Right ventricle myocardium inferior (tissue), 1 donor: ENCODE results near the gene NTNG2. TPM values are rescaled to one million over a fixed set of nuclear protein-coding genes. Genes with fewer than 3 reads are reported as not detected.
A peak's percentile ranks its signal among the peaks of the same experiment; 100 is the strongest.

Experiments used
- ATAC-seq: fragments of 200-7000 bp; cut with Tn5 transposase; one replicate; pipeline ENCODE4 v1.9.1; 2020; ENCODE audit warnings: mild to moderate bottlenecking, moderate library complexity
- DNase-seq: peaks from one replicate; pipeline ENCODE4 v3.0.0; 2021; ENCODE audit errors: missing footprints
- intact Hi-C: fragments of 100-400 bp; cut with DNase I; formaldehyde crosslinking; loops from one replicate; pipeline ENCODE4 v1.11.0; 2022
- total RNA-seq: library from RNA; stranded (reverse); fragmentation: NEBNext Ultra II Directional; extraction: Animal tissue kit (Norgen Biotek cat#: 25700); gene quantifications from one replicate; pipeline ENCODE4 v1.2.1, GENCODE V29; 2021
- donor health status: DM: no; HTN: yes; CAD: no; lungs with severe emphysema.

NTNG2 gene
- total RNA-seq, 1 donor from 2014 or later, result 1.4 TPM

- DNase-seq (no peak), ATAC-seq (no peak)
- intact Hi-C loops, result loop anchor here (5.0 to 10.0 kb wide), 2 partner anchors 405 to 478 kb away; no protein-coding TSS in a partner anchor
Measured at GRCh38 chr9:132239999-132240840, 78.4 kb downstream of the NTNG2 start.

GRCh38 chr9:132240841-132241482 lies 79.1 kb downstream of the NTNG2 start:
- DNase-seq (peak; percentile 100), ATAC-seq (peak; percentile 96)
- intact Hi-C loops, result no loop called here

GRCh38 chr9:132241483-132241839 lies 79.6 kb downstream of the NTNG2 start:
- ATAC-seq (no peak), DNase-seq (no peak)

GRCh38 chr9:132241840-132242620 lies 80.2 kb downstream of the NTNG2 start:
- intact Hi-C loops, result no loop called here
- DNase-seq (no peak), ATAC-seq (no peak)

More at GRCh38 chr9:132241483-132241839, 79.6 kb downstream of the NTNG2 start:
- intact Hi-C loops, result no loop called here

- no peak for ATAC-seq
- DNase-seq, result no peak
- intact Hi-C loops, result no loop called here
Measured at GRCh38 chr9:132242621-132243155, 80.8 kb downstream of the NTNG2 start.

- no peak for ATAC-seq
- intact Hi-C loops, result no loop called here
- DNase-seq, result no peak
Measured at GRCh38 chr9:132243156-132244074, 81.6 kb downstream of the NTNG2 start.

GRCh38 chr9:132244582-132245455 lies 83.0 kb downstream of the NTNG2 start:
- ATAC-seq (no peak), DNase-seq (no peak)
- intact Hi-C loops, result no loop called here

- DNase-seq (no peak), ATAC-seq (no peak)
- intact Hi-C loops, result no loop called here
Measured at GRCh38 chr9:132245465-132245864, 83.6 kb downstream of the NTNG2 start.

GRCh38 chr9:132247942-132248341 lies 86.1 kb downstream of the NTNG2 start:
- intact Hi-C loops, result no loop called here
- DNase-seq, result no peak
- no peak for ATAC-seq

- intact Hi-C loops, result no loop called here
- ATAC-seq, result peak; percentile 30
- DNase-seq, result no peak
Measured at GRCh38 chr9:132249123-132249522, 87.3 kb downstream of the NTNG2 start.

GRCh38 chr9:132249690-132250089 lies 87.8 kb downstream of the NTNG2 start:
- ATAC-seq (no peak), DNase-seq (no peak)
- intact Hi-C loops, result no loop called here

GRCh38 chr9:132250324-132251262 lies 88.7 kb downstream of the NTNG2 start:
- intact Hi-C loops, result no loop called here
- ATAC-seq, result no peak
- DNase-seq, result no peak

- ATAC-seq, result no peak
- DNase-seq, result no peak
- intact Hi-C loops, result no loop called here
Measured at GRCh38 chr9:132260846-132261245, 99.0 kb downstream of the NTNG2 start.

- DNase-seq (no peak), ATAC-seq (no peak)
- intact Hi-C loops, result loop anchor here (5.0 kb wide), 1 partner anchor 504 kb away; no protein-coding TSS in a partner anchor
Measured at GRCh38 chr9:132266017-132266416, 104.2 kb downstream of the NTNG2 start.

GRCh38 chr9:132267660-132268059 lies 105.8 kb downstream of the NTNG2 start:
- ATAC-seq, result peak; percentile 81
- intact Hi-C loops, result loop anchor here (5.0 kb wide), 1 partner anchor 505 kb away; no protein-coding TSS in a partner anchor
- DNase-seq, result no peak

- intact Hi-C loops, result loop anchor here (5.0 kb wide), 1 partner anchor 507 kb away; no protein-coding TSS in a partner anchor
- ATAC-seq (peak; percentile 60), DNase-seq (no peak)
Measured at GRCh38 chr9:132268725-132269352, 107.0 kb downstream of the NTNG2 start.
